ENCODE results near the gene HES3.

The HES3 gene

DNA sequence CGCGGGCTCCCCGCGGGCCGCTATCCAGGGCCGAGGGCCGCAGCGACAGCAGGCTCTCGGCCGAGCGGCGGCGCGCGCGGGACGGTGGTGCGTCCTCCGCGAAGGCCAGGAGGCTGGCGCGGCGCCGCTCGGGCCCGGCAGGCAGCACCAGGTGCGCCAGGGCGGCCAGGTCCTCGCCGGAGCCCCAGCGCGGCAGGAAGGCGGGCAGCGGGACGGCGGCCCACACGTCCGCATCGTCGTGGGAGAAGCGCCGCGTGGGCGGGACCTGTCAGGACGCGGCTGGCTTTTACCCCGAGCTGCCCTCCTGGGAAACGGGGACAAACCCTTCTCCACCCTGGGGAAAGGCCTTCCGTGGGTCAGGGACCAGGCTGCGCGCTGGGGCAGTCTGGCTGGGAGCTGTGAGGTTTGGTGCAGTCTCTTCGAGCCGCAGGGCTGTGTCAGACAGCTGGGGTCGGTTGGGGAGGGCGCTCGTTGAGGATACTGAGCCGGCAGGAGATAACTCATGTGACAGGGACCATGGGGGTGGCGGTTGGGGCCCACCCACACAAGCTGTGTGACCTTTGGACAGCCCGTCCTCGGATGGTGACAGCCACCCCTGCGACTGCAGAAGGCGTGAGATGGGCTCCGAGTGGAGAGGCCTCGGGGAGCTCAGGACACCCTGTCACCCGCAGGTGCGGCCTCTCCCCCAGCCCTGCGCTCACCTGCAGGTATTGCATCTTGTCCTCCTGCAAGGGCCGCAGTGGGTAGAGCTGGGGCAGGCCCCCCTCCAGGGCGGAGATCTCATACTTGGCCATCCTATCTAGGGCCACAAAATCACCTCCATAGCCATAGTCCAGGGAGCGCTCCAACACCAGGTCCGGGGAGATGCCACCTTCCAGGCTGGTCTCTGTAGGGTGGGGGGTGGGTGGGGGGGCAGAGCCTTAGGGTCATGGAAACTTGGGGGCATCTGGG lies 6.0 kb downstream of the HES3 start:
- TF ChIP-seq, protein P1, sequence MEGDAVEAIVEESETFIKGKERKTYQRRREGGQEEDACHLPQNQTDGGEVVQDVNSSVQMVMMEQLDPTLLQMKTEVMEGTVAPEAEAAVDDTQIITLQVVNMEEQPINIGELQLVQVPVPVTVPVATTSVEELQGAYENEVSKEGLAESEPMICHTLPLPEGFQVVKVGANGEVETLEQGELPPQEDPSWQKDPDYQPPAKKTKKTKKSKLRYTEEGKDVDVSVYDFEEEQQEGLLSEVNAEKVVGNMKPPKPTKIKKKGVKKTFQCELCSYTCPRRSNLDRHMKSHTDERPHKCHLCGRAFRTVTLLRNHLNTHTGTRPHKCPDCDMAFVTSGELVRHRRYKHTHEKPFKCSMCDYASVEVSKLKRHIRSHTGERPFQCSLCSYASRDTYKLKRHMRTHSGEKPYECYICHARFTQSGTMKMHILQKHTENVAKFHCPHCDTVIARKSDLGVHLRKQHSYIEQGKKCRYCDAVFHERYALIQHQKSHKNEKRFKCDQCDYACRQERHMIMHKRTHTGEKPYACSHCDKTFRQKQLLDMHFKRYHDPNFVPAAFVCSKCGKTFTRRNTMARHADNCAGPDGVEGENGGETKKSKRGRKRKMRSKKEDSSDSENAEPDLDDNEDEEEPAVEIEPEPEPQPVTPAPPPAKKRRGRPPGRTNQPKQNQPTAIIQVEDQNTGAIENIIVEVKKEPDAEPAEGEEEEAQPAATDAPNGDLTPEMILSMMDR (IDR thresholded peaks at IDR 0.05; ENCODE audit: low read length): no peak
- no peak for TF ChIP-seq EZH2 (IDR thresholded peaks at IDR 0.05; ENCODE audit: borderline replicate concordance, low read length)
- H2AFZ ChIP-seq (ENCODE audit: low read length): no peak overlapping the region
- no peak overlapping the region for H3K9ac ChIP-seq (ENCODE audit: low read length)
- H3K4me2 ChIP-seq (ENCODE audit: low read length): no peak overlapping the region
- H3K9me2 ChIP-seq (ENCODE audit: low read depth, low read length): no peaks in the 10 kb centered on the region
- no peak overlapping the region for H3K4me3 ChIP-seq (ENCODE audit: low read depth, low read length, poor library complexity, severe bottlenecking)
- no peaks in the 10 kb centered on the region for H4K20me1 ChIP-seq (ENCODE audit: insufficient read depth, low read length)
- no peak overlapping the region for H3K27ac ChIP-seq (ENCODE audit: low read depth, low read length, poor library complexity, severe bottlenecking)
- H3K79me2 ChIP-seq (ENCODE audit: insufficient read depth, low read length): no peaks in the 10 kb centered on the region
- no peaks in the 10 kb centered on the region for H3K36me3 ChIP-seq (ENCODE audit: insufficient read depth, low read length)
- H3K27me3 ChIP-seq (ENCODE audit: insufficient read depth, low read length): 0 out of 2 replicates have a peak, but pooled peaks cover 4% of the 10 kb centered on the region
- H3K9me3 ChIP-seq (ENCODE audit: low read length): no peaks in the 10 kb centered on the region
- H3K4me1 ChIP-seq (ENCODE audit: insufficient read depth, low read length, severe bottlenecking): peaks cover 10% of the 10 kb centered on the region
- H3F3A ChIP-seq (ENCODE audit: insufficient read depth, low read length): no peaks in the 10 kb centered on the region

DNA sequence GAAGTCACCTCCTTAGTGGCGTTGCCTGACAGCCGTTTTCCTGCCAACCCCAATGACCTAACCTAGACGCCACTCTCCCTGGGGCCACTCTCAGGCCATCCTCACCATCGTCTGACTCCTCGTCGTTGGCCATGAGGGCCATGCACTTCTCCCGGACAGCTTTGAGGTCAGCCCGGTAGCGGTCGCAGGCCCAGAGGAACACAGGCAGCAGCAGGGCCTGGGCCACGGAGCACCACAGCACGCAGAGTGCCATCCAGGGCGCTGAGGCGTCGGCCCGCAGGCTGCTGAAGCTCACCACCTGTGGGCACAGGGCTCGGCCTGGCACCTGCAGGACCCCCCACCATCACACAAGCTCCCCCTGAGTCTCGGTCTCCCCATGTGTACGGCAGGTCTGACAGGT lies 7.3 kb downstream of the HES3 start:
- Histone ChIP-seq H3K9me3 (ENCODE audit: low read length) (no peaks in the 10 kb centered on the region), H3K9me2 (ENCODE audit: low read depth, low read length) (no peaks in the 10 kb centered on the region), H3K4me1 (ENCODE audit: insufficient read depth, low read length, severe bottlenecking) (no peaks in the 10 kb centered on the region), H3K4me2 (ENCODE audit: low read length) (no peak overlapping the region), H3F3A (ENCODE audit: insufficient read depth, low read length) (no peaks in the 10 kb centered on the region), H3K4me3 (ENCODE audit: low read depth, low read length, poor library complexity, severe bottlenecking) (no peak overlapping the region), H3K79me2 (ENCODE audit: insufficient read depth, low read length) (no peaks in the 10 kb centered on the region), H3K9ac (ENCODE audit: low read length) (no peak overlapping the region), H3K36me3 (ENCODE audit: insufficient read depth, low read length) (no peaks in the 10 kb centered on the region), H4K20me1 (ENCODE audit: insufficient read depth, low read length) (no peaks in the 10 kb centered on the region), H2AFZ (ENCODE audit: low read length) (no peak overlapping the region), H3K27me3 (ENCODE audit: insufficient read depth, low read length) (0 out of 2 replicates have a peak, but pooled peaks cover 4% of the 10 kb centered on the region), H3K27ac (ENCODE audit: low read depth, low read length, poor library complexity, severe bottlenecking) (no peak overlapping the region)
- no peak for TF ChIP-seq EZH2 (IDR thresholded peaks at IDR 0.05; ENCODE audit: borderline replicate concordance, low read length)
- TF ChIP-seq, protein P1 (IDR thresholded peaks at IDR 0.05; ENCODE audit: low read length): no peak

DNA sequence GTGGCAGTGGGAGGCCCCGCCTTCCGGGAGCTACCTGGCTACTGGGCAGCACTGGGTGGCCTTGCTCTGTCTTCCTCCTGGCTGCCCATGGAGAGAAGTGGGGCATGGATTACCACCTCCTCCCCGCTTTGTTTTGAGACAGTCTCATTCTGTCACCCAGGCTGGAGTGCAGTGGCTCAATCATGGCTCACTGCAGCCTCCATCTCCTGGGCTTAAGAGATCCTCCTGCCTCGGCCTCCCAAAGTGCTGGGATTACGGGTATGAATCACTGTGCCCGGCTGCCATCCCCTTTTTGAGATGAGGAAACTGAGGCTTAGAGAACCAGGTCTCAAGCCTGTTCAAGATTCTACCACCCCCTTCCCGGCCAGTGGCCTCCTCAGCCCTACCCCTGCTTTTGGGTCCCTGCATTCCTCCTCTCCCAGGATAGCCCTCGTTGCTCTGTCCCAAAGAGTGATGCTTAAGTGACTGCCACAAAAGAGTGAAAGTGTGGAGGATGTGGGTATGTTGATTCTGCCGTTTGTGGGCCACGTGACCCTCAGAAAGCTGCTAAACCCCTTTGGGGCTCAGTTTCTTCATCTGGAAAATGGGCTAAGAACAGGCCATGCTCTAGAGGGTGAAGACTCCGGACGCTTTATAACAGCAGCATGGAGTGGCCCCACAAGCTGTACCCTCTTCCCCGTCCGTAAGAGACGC lies 7.8 kb downstream of the HES3 start:
- Histone ChIP-seq H3K9me2 (ENCODE audit: low read depth, low read length) (no peaks in the 10 kb centered on the region), H3K9me3 (ENCODE audit: low read length) (no peaks in the 10 kb centered on the region), H3K4me3 (ENCODE audit: low read depth, low read length, poor library complexity, severe bottlenecking) (no peak overlapping the region), H2AFZ (ENCODE audit: low read length) (no peak overlapping the region), H3K36me3 (ENCODE audit: insufficient read depth, low read length) (no peaks in the 10 kb centered on the region), H3F3A (ENCODE audit: insufficient read depth, low read length) (no peaks in the 10 kb centered on the region), H3K27ac (ENCODE audit: low read depth, low read length, poor library complexity, severe bottlenecking) (no peak overlapping the region), H3K27me3 (ENCODE audit: insufficient read depth, low read length) (0 out of 2 replicates have a peak, but pooled peaks cover 4% of the 10 kb centered on the region), H4K20me1 (ENCODE audit: insufficient read depth, low read length) (no peaks in the 10 kb centered on the region), H3K79me2 (ENCODE audit: insufficient read depth, low read length) (no peaks in the 10 kb centered on the region), H3K4me1 (ENCODE audit: insufficient read depth, low read length, severe bottlenecking) (no peaks in the 10 kb centered on the region), H3K4me2 (ENCODE audit: low read length) (no peak overlapping the region), H3K9ac (ENCODE audit: low read length) (no peak overlapping the region)
- TF ChIP-seq, protein P1 (IDR thresholded peaks at IDR 0.05; ENCODE audit: low read length): no peak
- TF ChIP-seq EZH2 (IDR thresholded peaks at IDR 0.05; ENCODE audit: borderline replicate concordance, low read length): no peak
